Measurements from ENCODE around the gene SPDYE6.
A peak's percentile ranks its signal among the peaks of the same experiment; 100 is the strongest.

The SPDYE6 gene

DNA sequence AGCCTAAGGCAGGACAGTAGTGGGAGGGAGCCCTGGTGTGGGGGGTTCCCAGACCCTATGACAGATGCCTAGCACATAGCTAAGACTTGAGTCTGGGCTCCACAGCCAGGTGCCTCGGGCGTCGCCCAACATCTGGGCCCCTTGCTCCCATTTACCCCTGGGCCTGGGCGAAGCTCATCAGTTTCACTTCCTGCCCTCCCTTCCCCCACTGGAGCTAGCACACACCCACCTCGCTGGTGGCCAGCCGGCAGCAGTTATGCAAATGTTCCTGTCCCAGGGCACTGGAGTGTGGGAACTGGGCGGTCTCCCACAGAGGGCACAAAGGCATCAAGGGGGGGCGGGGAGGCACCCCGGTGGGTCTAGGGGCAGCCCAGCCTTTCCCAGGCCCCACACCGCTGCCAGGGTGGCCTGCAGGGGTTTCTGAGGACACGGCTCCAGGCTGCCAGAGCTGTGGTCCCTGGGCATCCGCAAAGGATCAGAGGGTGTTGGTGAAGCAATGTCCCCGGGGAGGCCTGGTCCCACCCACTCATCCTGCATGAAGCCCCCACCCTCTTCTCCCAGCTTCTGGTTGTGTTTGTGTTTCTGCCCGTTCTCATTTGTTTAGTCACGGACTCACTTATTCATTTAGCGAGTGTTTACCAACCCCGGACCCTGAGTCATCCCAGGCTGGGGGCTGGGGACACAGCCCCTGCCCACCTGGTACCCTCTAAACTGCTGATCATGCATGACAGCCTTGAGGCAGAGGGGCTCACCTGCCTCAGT lies 49.1 kb downstream of the SPDYE6 start:
- H3K4me1 ChIP-seq (ENCODE audit: insufficient read depth, low read length, poor library complexity, severe bottlenecking): peaks cover 23% of the 10 kb centered on the region
- H3K9me2 ChIP-seq (replicated peaks; ENCODE audit: low read depth, low read length): no peaks in the 10 kb centered on the region
- H3K27me3 ChIP-seq (ENCODE audit: insufficient read depth, low read length, poor library complexity, severe bottlenecking): no peaks in the 10 kb centered on the region
- no peaks in the 10 kb centered on the region for H3K79me2 ChIP-seq (ENCODE audit: insufficient read depth, low read length)
- H3K9ac ChIP-seq (ENCODE audit: low read depth, low read length, poor library complexity, severe bottlenecking): peak overlapping the region; percentile 63
- H3K36me3 ChIP-seq (ENCODE audit: insufficient read depth, low read length): no peaks in the 10 kb centered on the region
- H3K9me3 ChIP-seq (ENCODE audit: insufficient read depth, low read depth, low read length): no peaks in the 10 kb centered on the region
- H3K4me3 ChIP-seq (ENCODE audit: low read length, poor library complexity, severe bottlenecking): peak overlapping the region; percentile 49
- H3F3A ChIP-seq (ENCODE audit: low read depth): no peaks in the 10 kb centered on the region
- peak overlapping the region; percentile 8; the same call in 1 of the 2 replicates for H2AFZ ChIP-seq (ENCODE audit: low read length)
- H3K4me2 ChIP-seq (ENCODE audit: low read depth, low read length, poor library complexity, severe bottlenecking): peak overlapping the region; percentile 48
- TF ChIP-seq CTCF (conservative IDR thresholded peaks at IDR 0.05; ENCODE audit: low read length) (no peak), EZH2phosphoT487 (IDR thresholded peaks at IDR 0.05; ENCODE audit: borderline replicate concordance) (no peak)
- no peaks in the 10 kb centered on the region for H4K20me1 ChIP-seq (ENCODE audit: insufficient read depth, low read length, poor library complexity, severe bottlenecking)

GRCh38 chr7:102305414-102306268 lies 50.6 kb downstream of the SPDYE6 start:
- no peak overlapping the region for H3K9ac ChIP-seq (ENCODE audit: low read depth, low read length, poor library complexity, severe bottlenecking)
- H3K36me3 ChIP-seq (ENCODE audit: insufficient read depth, low read length): no peaks in the 10 kb centered on the region
- no peaks in the 10 kb centered on the region for H3K9me3 ChIP-seq (ENCODE audit: insufficient read depth, low read depth, low read length)
- H3F3A ChIP-seq (ENCODE audit: low read depth): no peaks in the 10 kb centered on the region
- H3K4me2 ChIP-seq (ENCODE audit: low read depth, low read length, poor library complexity, severe bottlenecking): no peak overlapping the region
- no peaks in the 10 kb centered on the region for H3K79me2 ChIP-seq (ENCODE audit: insufficient read depth, low read length)
- H3K4me1 ChIP-seq (ENCODE audit: insufficient read depth, low read length, poor library complexity, severe bottlenecking): peaks cover 23% of the 10 kb centered on the region
- no peak overlapping the region for H3K4me3 ChIP-seq (ENCODE audit: low read length, poor library complexity, severe bottlenecking)
- no peaks in the 10 kb centered on the region for H3K27me3 ChIP-seq (ENCODE audit: insufficient read depth, low read length, poor library complexity, severe bottlenecking)
- no peaks in the 10 kb centered on the region for H3K9me2 ChIP-seq (replicated peaks; ENCODE audit: low read depth, low read length)
- TF ChIP-seq EZH2phosphoT487 (IDR thresholded peaks at IDR 0.05; ENCODE audit: borderline replicate concordance): no peak
- TF ChIP-seq CTCF (conservative IDR thresholded peaks at IDR 0.05; ENCODE audit: low read length): no peak
- H4K20me1 ChIP-seq (ENCODE audit: insufficient read depth, low read length, poor library complexity, severe bottlenecking): no peaks in the 10 kb centered on the region
- no peak overlapping the region for H2AFZ ChIP-seq (ENCODE audit: low read length)

- no peaks in the 10 kb centered on the region for H3K79me2 ChIP-seq (ENCODE audit: insufficient read depth, low read length)
These were observed 51.6 kb downstream of the SPDYE6 start for GRCh38 chr7:102304668-102305067.

More at GRCh38 chr7:102304668-102305067, 51.6 kb downstream of the SPDYE6 start:
- Histone ChIP-seq H2AFZ (ENCODE audit: low read length) (no peak overlapping the region), H3K27me3 (ENCODE audit: insufficient read depth, low read length, poor library complexity, severe bottlenecking) (no peaks in the 10 kb centered on the region), H3K4me1 (ENCODE audit: insufficient read depth, low read length, poor library complexity, severe bottlenecking) (peaks cover 23% of the 10 kb centered on the region), H3K9me3 (ENCODE audit: insufficient read depth, low read depth, low read length) (no peaks in the 10 kb centered on the region), H3K9ac (ENCODE audit: low read depth, low read length, poor library complexity, severe bottlenecking) (no peak overlapping the region), H3K9me2 (replicated peaks; ENCODE audit: low read depth, low read length) (no peaks in the 10 kb centered on the region), H3F3A (ENCODE audit: low read depth) (no peaks in the 10 kb centered on the region), H3K4me2 (ENCODE audit: low read depth, low read length, poor library complexity, severe bottlenecking) (no peak overlapping the region), H4K20me1 (ENCODE audit: insufficient read depth, low read length, poor library complexity, severe bottlenecking) (no peaks in the 10 kb centered on the region), H3K36me3 (ENCODE audit: insufficient read depth, low read length) (no peaks in the 10 kb centered on the region), H3K4me3 (ENCODE audit: low read length, poor library complexity, severe bottlenecking) (no peak overlapping the region)
- TF ChIP-seq CTCF (conservative IDR thresholded peaks at IDR 0.05; ENCODE audit: low read length) (no peak), EZH2phosphoT487 (IDR thresholded peaks at IDR 0.05; ENCODE audit: borderline replicate concordance) (no peak)

Measured in Loucy (cell line).